Erythroblast (primary cell): Measurements from ENCODE around the gene SPRR3.

ENCODE experiments used
- GATA1 ChIP-seq: IDR thresholded peaks from 2 replicates; pipeline ENCODE4 v1.6.1; 2011; ENCODE audit warnings: low read depth, mild to moderate bottlenecking, control low read depth, low read length, moderate library complexity
- POLR2A ChIP-seq: IDR thresholded peaks from 2 replicates; pipeline ENCODE4 v1.6.1; 2011; ENCODE audit warnings: mild to moderate bottlenecking, low read length

GRCh38 chr1:153030895-153031294, 29.3 kb downstream of the SPRR3 start, which contains the start of gene SPRR1B:
- no peak for TF ChIP-seq POLR2A
- no peak for TF ChIP-seq GATA1
